GM19455 (cell line): ENCODE data around the gene LPIN2.

Experiments used
- ATAC-seq: cut with Tn5 transposase; IDR thresholded peaks from one replicate; pipeline ENCODE4 v1.9.1; 2021; ENCODE audit not compliant: unreplicated experiment

The LPIN2 gene

DNA sequence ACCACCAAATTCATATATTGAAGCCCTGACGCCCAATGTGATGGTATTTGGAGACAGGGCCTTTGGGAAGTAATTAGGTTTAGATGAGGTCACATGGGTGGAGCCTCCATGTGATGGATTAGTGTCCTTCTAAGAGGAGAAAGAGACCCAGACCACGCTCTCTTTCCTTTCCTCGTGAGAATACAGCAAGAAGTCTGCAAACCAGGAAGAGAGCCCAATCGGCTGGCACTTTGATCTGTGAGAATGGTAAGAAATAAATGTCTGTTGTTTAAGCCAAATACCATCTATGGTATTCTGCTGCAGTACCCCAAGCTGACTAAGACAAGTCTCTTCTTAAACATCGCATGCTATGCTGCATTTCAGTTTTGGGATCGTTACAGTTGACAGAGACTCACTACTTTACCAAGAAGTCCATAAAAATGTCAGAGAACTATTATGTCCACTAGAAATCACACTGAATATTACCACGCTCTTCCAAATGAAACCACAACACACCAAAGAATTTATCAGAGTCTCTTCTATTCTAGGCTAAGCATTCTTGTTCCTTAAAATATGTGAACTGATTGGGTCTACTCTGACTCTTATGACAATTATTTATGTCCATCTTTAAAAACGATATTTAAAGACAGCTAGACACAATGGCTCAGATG lies 48.5 kb downstream of the LPIN2 start:
- no peak for ATAC-seq
